IPS-20b (cell line): ENCODE results near the gene SPSB4.
"Not testable (repeated sequence)": the region's sequence is repeated elsewhere in the genome, so short reads cannot be mapped to it uniquely, and the experiment has no call there.

Source experiments
- H3K27ac ChIP-seq: one replicate; pipeline ENCODE4 v1.5.1; 2013; ENCODE audit warnings: low read length
- H3K27me3 ChIP-seq: 2 replicates; pipeline ENCODE4 v1.6.1; 2013; ENCODE audit warnings: mild to moderate bottlenecking, low read length, inconsistent platforms; ENCODE audit not compliant: insufficient read depth
- H3K36me3 ChIP-seq: 2 replicates; pipeline ENCODE4 v1.6.1; 2013; ENCODE audit warnings: low read depth, mild to moderate bottlenecking, inconsistent platforms, low read length, moderate library complexity; ENCODE audit not compliant: insufficient read depth
- H3K4me1 ChIP-seq: 2 replicates; pipeline ENCODE4 v1.6.1; 2013; ENCODE audit warnings: mild to moderate bottlenecking, control low read depth, inconsistent platforms, low read length, moderate library complexity; ENCODE audit not compliant: insufficient read depth
- H3K4me3 ChIP-seq: 2 replicates; pipeline ENCODE4 v1.5.1; 2013; ENCODE audit warnings: mild to moderate bottlenecking, low read length, inconsistent platforms
- H3K9ac ChIP-seq: 2 replicates; pipeline ENCODE4 v1.6.1; 2013; ENCODE audit warnings: low read depth, mild to moderate bottlenecking, inconsistent platforms, low read length, moderate library complexity
- H3K9me3 ChIP-seq: 2 replicates; pipeline ENCODE4 v1.6.1; 2013; ENCODE audit warnings: mild to moderate bottlenecking, low read depth, low read length, inconsistent platforms; ENCODE audit not compliant: insufficient read depth

Gene SPSB4

DNA sequence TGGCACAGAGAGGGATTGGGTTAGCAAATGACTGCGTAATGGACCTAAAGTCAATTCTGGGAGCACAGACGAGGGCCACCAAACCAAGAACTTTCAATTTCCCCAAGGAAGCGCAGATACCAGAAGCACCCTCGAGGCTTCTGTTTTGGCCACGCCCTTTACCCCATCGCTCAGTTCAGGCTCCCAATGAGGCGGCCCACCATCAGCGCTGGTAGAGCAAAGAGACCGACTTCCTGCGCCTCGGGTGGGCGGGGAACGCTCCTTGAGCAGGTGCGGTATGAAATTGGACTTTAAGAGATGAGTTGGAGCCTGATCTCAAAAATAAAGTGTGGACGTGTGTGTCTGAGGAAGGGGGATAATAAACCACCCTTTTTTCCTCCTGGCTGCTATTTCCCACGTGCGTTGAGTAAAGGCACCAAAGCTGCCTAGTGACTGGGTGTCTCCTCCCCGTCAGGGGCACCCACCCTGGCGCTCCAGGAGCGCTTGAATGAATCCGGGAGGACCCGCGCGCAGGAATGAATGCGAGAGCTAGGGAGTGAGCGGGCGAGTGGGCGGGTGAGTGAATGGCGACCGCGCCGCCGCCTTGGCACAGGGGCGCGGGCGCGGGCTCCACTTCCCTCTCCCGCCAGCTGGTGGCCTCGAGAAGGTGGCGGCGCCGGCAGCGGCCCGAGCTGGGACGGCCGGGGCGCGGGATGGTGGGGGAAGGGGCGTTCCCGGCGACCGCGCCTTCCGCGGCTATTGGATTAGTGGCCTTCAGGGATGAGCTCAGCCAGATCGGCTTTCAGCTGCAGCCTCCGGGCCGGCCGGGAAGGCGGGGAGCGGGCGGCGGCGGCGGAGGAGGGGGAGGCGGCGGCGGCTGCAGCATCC lies at the start of gene SPSB4:
TSS of gene SPSB4 (plus strand) at position 772 of the 867 bp plus-strand sequence. CDS start 14,758 bp downstream, outside the sequence.
- Histone ChIP-seq H3K9ac (peak within 1 kb of the TSS; percentile 82), H3K27me3 (peaks cover 52% of the 10 kb centered on the region), H3K4me1 (peaks cover 3% of the 10 kb centered on the region; the same call in 1 of the 2 replicates), H3K4me3 (peak within 1 kb of the TSS; percentile 96), H3K9me3 (no peaks in the 10 kb centered on the region), H3K27ac (no peak within 1 kb of the TSS), H3K36me3 (no peaks in the 10 kb centered on the region)

- Histone ChIP-seq H3K27me3 (0 out of 2 replicates have a peak, but pooled peaks cover 6% of the 10 kb centered on the region), H3K9me3 (no peaks in the 10 kb centered on the region), H3K27ac (no peak overlapping the region), H3K9ac (no peak overlapping the region), H3K36me3 (no peaks in the 10 kb centered on the region), H3K4me1 (no peaks in the 10 kb centered on the region; the same call in 1 of the 2 replicates), H3K4me3 (no peak overlapping the region)
These were observed 44.8 kb upstream of the SPSB4 start for GRCh38 chr3:141006344-141006743.

DNA sequence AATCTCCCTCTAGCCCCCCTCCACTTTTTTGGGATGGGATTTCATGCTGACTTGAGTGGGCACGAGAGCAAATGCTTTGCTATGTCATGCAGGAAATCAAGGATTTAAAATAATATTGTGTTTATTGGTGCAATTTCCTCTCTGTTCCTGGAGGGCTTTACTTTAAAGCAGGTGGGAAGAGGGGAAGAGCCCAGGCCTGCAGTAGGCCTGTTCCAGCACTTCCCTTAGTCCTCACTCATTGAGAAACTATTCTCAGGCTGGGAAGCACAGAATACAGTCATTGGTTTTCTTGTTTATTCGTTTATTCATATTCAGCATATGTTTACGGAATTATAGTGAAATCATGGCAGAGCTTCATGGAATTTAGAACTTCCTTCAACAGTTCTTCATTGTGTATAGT lies 41.7 kb upstream of the SPSB4 start:
- Histone ChIP-seq H3K27me3 (0 out of 2 replicates have a peak, but pooled peaks cover 7% of the 10 kb centered on the region), H3K36me3 (no peaks in the 10 kb centered on the region), H3K4me1 (peaks cover 8% of the 10 kb centered on the region; the same call in 1 of the 2 replicates), H3K9ac (no peak overlapping the region), H3K9me3 (no peaks in the 10 kb centered on the region), H3K4me3 (no peak overlapping the region), H3K27ac (no peak overlapping the region)

GRCh38 chr3:141011232-141011996 lies 39.7 kb upstream of the SPSB4 start:
- H3K4me1 ChIP-seq, result peaks cover 12% of the 10 kb centered on the region; the same call in 1 of the 2 replicates
- no peak overlapping the region for H3K4me3 ChIP-seq
- H3K27ac ChIP-seq, result no peak overlapping the region
- no peaks in the 10 kb centered on the region for H3K9me3 ChIP-seq
- H3K36me3 ChIP-seq, result no peaks in the 10 kb centered on the region
- 0 out of 2 replicates have a peak, but pooled peaks cover 7% of the 10 kb centered on the region for H3K27me3 ChIP-seq
- H3K9ac ChIP-seq, result no peak overlapping the region

- Histone ChIP-seq H3K27ac (no peak overlapping the region), H3K4me3 (no peak overlapping the region), H3K9ac (no peak overlapping the region), H3K4me1 (peaks cover 12% of the 10 kb centered on the region; the same call in 1 of the 2 replicates), H3K36me3 (no peaks in the 10 kb centered on the region), H3K9me3 (no peaks in the 10 kb centered on the region), H3K27me3 (0 out of 2 replicates have a peak, but pooled peaks cover 7% of the 10 kb centered on the region)
These were observed 39.2 kb upstream of the SPSB4 start for GRCh38 chr3:141011997-141012262.

DNA sequence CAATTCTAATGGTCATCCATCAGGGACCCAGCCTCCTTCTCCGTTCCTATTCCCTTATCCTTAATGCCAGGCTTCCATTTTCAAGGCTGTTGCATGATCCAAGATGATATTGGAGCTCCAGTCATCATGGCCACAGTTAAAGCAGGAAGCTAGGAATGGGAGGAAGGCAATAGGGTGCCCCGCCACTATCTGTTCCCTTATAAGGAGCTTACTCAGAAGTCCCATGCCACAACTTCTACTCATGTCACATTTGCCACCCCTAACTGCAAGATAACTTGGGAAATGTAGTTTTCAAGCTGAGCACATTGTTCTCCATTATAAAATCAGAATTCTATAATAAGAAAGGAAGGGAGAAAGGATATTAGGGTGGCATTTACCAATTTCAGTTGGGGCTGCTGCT lies 38.6 kb upstream of the SPSB4 start:
- no peaks in the 10 kb centered on the region for H3K36me3 ChIP-seq
- H3K4me1 ChIP-seq, result peaks cover 12% of the 10 kb centered on the region; the same call in 1 of the 2 replicates
- no peak overlapping the region for H3K4me3 ChIP-seq
- no peak overlapping the region for H3K27ac ChIP-seq
- H3K9me3 ChIP-seq, result no peaks in the 10 kb centered on the region
- no peak overlapping the region for H3K9ac ChIP-seq
- H3K27me3 ChIP-seq, result 0 out of 2 replicates have a peak, but pooled peaks cover 7% of the 10 kb centered on the region

- Histone ChIP-seq H3K36me3 (no peaks in the 10 kb centered on the region), H3K9me3 (no peaks in the 10 kb centered on the region), H3K27ac (no peak overlapping the region), H3K4me1 (peaks cover 12% of the 10 kb centered on the region; the same call in 1 of the 2 replicates), H3K4me3 (no peak overlapping the region), H3K9ac (no peak overlapping the region), H3K27me3 (0 out of 2 replicates have a peak, but pooled peaks cover 7% of the 10 kb centered on the region)
These were observed 35.7 kb upstream of the SPSB4 start for GRCh38 chr3:141015481-141015880.

- not testable (repeated sequence) for H3K9ac ChIP-seq, H3K27ac ChIP-seq, H3K36me3 ChIP-seq, H3K4me1 ChIP-seq, H3K27me3 ChIP-seq, H3K9me3 ChIP-seq, H3K4me3 ChIP-seq
These were observed 33.5 kb upstream of the SPSB4 start for GRCh38 chr3:141017366-141018322.

GRCh38 chr3:141019244-141019643 lies 31.9 kb upstream of the SPSB4 start:
- no peaks in the 10 kb centered on the region for H3K9me3 ChIP-seq
- no peaks in the 10 kb centered on the region for H3K27me3 ChIP-seq
- H3K4me1 ChIP-seq, result peaks cover 4% of the 10 kb centered on the region; the same call in 1 of the 2 replicates
- no peak overlapping the region for H3K9ac ChIP-seq
- no peak overlapping the region for H3K27ac ChIP-seq
- no peak overlapping the region for H3K4me3 ChIP-seq
- H3K36me3 ChIP-seq, result no peaks in the 10 kb centered on the region

DNA sequence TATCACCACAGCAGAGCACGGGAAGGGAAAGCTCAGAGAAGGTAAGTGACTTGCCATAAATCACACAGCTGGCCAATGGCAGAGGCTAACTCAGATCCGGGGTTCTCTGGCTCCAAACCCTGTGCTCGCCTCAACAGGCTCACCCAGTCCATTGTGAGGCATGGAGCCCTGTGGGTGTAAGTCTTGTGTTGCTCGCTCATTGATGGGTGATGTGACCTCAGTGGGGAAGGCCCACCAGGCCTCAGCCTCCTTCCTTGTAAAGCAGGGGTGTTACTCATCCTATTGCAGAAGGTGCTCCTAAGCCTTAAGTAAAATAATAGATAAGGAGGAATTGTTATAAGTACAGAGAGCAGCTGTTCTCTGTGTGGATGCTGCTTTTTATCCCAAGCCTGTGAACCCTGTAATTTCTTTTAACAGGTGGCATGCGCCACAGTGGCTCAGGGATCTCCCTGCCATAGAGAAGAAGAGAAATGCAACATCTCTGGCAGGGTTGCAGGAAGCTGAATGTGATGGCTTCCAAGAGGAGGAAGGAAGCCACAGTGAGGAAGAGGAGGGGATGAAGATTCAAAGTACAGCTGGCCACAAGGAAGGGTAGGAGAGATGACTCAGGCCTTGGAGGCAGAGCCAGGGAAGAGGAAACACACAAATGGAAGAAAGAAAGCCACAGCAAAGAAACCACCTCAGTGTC lies 30.9 kb upstream of the SPSB4 start:
- no peaks in the 10 kb centered on the region for H3K9me3 ChIP-seq
- no peak overlapping the region for H3K9ac ChIP-seq
- H3K27me3 ChIP-seq, result no peaks in the 10 kb centered on the region
- no peaks in the 10 kb centered on the region for H3K36me3 ChIP-seq
- no peak overlapping the region for H3K4me3 ChIP-seq
- H3K4me1 ChIP-seq, result peaks cover 4% of the 10 kb centered on the region; the same call in 1 of the 2 replicates
- no peak overlapping the region for H3K27ac ChIP-seq
